H7 (cell line): Measurements from ENCODE around the gene MREG. TPM values are rescaled to one million over a fixed set of nuclear protein-coding genes. Genes with fewer than 3 reads are reported as not detected.
"Not testable (repeated sequence)": the region's sequence is repeated elsewhere in the genome, so short reads cannot be mapped to it uniquely, and the experiment has no call there.

Source experiments
- DNase-seq: peaks from one replicate; pipeline ENCODE4 v3.0.0; 2012
- H3K27me3 ChIP-seq: 2 replicates; pipeline ENCODE4 v1.6.0; 2011; ENCODE audit warnings: mild to moderate bottlenecking, low read length; ENCODE audit not compliant: control insufficient read depth, insufficient read depth
- H3K36me3 ChIP-seq: replicated peaks from 2 replicates; pipeline ENCODE4 v1.5.1; 2011; ENCODE audit warnings: low read length; ENCODE audit not compliant: control insufficient read depth, insufficient read depth
- H3K4me3 ChIP-seq: 2 replicates; pipeline ENCODE4 v1.5.1; 2011; ENCODE audit warnings: low read depth, mild to moderate bottlenecking, control low read depth, low read length, moderate library complexity; ENCODE audit not compliant: insufficient read depth
- total RNA-seq: library from RNA; depleted of rRNA; stranded (reverse); fragments of >200 nt; shearing (Covaris generic); gene quantifications from 2 replicates; pipeline ENCODE4 v1.2.3, GENCODE V29; 2014

MREG gene
- total RNA-seq, 1 experiment from 2014 or later, result 14.9 TPM

DNA sequence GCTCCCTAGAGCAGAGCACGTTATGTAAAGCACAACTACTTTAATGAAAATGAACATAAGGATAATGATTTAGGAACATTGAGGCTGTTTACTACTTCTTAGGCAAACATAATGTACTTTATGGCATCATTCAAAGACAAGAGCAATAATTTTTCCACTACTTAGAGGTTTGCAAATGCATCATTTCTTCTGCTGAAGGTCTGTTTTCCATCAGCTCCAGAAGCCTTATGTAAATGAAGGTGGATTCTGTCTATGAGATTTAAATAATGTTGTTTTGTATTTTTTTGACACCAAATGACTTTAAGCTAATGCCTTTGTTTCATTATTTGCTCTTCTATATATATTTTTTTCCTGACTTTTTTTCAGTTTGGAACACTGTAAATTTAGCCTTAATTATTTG, 28.1 kb downstream of the MREG start:
- no peak for DNase-seq
- Histone ChIP-seq H3K36me3 (0 out of 2 replicates have a peak, but pooled peaks cover 2% of the 10 kb centered on the region), H3K4me3 (no peak overlapping the region), H3K27me3 (no peaks in the 10 kb centered on the region)

- Histone ChIP-seq H3K4me3 (no peak overlapping the region), H3K27me3 (no peaks in the 10 kb centered on the region), H3K36me3 (0 out of 2 replicates have a peak, but pooled peaks cover 2% of the 10 kb centered on the region)
- DNase-seq, result no peak
Measured at GRCh38 chr2:215984661-215985060, 28.7 kb downstream of the MREG start.

- no peak for DNase-seq
- H3K27me3 ChIP-seq, result no peaks in the 10 kb centered on the region
- 0 out of 2 replicates have a peak, but pooled peaks cover 2% of the 10 kb centered on the region for H3K36me3 ChIP-seq
- H3K4me3 ChIP-seq, result no peak overlapping the region
Measured at GRCh38 chr2:215983581-215984351, 29.6 kb downstream of the MREG start.

- Histone ChIP-seq H3K27me3 (no peaks in the 10 kb centered on the region), H3K4me3 (no peak overlapping the region), H3K36me3 (0 out of 2 replicates have a peak, but pooled peaks cover 2% of the 10 kb centered on the region)
- DNase-seq, result no peak
Measured at GRCh38 chr2:215982465-215982875, 30.9 kb downstream of the MREG start.

DNA sequence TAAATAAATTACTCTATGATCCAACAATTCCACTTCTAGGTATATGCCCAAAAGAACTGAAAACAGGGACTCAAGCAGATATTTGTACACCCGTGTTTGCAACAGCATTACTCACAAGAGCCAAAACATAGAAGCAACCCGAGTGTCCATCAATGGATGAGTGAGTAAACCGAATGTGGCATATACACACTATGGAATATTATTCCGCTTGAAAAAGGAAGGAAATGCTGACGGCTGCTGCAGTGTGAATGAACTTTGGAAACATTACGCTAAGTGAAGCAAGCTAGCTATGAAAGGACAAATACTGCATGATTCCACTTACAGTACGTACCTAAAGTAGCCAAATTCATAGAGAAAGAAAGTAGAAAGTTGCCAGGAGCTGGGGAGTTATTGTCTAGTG, 32.2 kb downstream of the MREG start:
- Histone ChIP-seq H3K27me3 (no peaks in the 10 kb centered on the region), H3K36me3 (0 out of 2 replicates have a peak, but pooled peaks cover 1% of the 10 kb centered on the region), H3K4me3 (no peak overlapping the region)
- DNase-seq, result no peak

GRCh38 chr2:215979620-215980019, 33.7 kb downstream of the MREG start:
- H3K27me3 ChIP-seq, result no peaks in the 10 kb centered on the region
- no peak for DNase-seq
- H3K4me3 ChIP-seq, result no peak overlapping the region
- no peaks in the 10 kb centered on the region for H3K36me3 ChIP-seq

- no peak for DNase-seq
- no peak overlapping the region for H3K4me3 ChIP-seq
- H3K27me3 ChIP-seq, result no peaks in the 10 kb centered on the region
- no peaks in the 10 kb centered on the region; the same call in 1 of the 2 replicates for H3K36me3 ChIP-seq
Measured at GRCh38 chr2:215974700-215975429, 38.5 kb downstream of the MREG start.

DNA sequence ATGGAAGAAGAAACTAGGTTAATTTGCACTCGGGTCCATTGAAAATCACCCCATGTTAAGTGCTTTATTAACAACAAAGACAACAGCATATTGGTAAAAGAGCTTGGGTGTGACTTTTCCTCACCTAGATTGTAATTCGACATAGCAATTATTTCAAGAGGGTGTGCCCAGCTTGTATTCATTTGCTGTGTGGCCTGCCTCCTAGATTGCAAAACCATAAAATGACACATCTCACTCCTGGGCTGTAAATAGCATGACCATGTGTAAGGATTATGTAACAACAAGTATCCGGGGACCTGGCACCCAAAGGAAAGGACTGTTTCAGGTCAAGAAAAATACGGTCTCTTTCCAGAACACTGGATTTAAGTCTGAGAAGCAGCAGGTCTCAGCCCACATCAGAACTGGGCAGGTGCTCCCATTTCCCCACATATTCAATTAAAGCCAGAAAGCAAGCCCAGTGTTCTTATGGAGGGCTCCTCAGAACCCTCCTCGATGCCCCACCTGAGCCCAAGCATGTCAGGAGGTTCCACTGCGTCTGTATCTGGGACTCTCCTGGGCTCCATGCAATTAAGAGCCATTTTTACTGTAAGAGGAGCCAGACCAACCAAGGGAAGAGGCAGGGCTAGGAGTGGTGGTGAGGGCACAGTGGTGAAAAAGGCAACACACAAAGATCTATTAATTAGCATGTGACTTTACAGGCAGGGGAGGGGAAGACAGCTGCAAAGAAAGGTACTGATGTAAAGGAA, 39.2 kb downstream of the MREG start:
- Histone ChIP-seq H3K36me3 (no peaks in the 10 kb centered on the region; the same call in 1 of the 2 replicates), H3K27me3 (no peaks in the 10 kb centered on the region), H3K4me3 (no peak overlapping the region)
- DNase-seq, result peak; percentile 17

- no peaks in the 10 kb centered on the region for H3K27me3 ChIP-seq
- no peak for DNase-seq
- no peaks in the 10 kb centered on the region; the same call in 1 of the 2 replicates for H3K36me3 ChIP-seq
- no peak overlapping the region for H3K4me3 ChIP-seq
Measured at GRCh38 chr2:215973145-215973792, 40.1 kb downstream of the MREG start.

- Histone ChIP-seq H3K27me3 (no peaks in the 10 kb centered on the region), H3K4me3 (no peak overlapping the region), H3K36me3 (no peaks in the 10 kb centered on the region; the same call in none of the 2 replicates)
- DNase-seq, result no peak
Measured at GRCh38 chr2:215971671-215972070, 41.7 kb downstream of the MREG start.

GRCh38 chr2:215970894-215971293, 42.5 kb downstream of the MREG start:
- H3K4me3 ChIP-seq, H3K36me3 ChIP-seq, DNase-seq, H3K27me3 ChIP-seq: not testable (repeated sequence)

DNA sequence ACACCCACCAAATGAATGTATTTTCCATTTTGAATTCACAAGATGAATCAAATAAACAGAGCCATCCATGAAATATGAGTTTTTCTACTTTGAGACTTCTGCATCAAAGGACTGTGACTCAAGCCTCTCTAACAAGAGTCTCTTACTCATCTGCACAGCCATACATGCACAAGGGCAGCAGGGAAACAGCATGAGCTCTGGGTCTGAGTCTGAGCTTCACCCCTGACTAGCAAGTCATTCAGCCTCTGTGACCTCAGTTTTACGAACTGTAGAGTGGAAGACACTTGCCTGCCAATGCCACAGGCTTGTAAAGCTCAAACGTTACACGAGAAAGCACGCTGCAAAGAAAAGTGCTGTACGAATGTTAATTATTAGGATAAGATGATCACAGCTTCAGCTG, 42.9 kb downstream of the MREG start:
- no peaks in the 10 kb centered on the region; the same call in none of the 2 replicates for H3K36me3 ChIP-seq
- DNase-seq, result no peak
- no peaks in the 10 kb centered on the region for H3K27me3 ChIP-seq
- H3K4me3 ChIP-seq, result no peak overlapping the region

GRCh38 chr2:215969131-215969841, 44.1 kb downstream of the MREG start:
- Histone ChIP-seq H3K36me3 (no peaks in the 10 kb centered on the region; the same call in none of the 2 replicates), H3K4me3 (no peak overlapping the region), H3K27me3 (no peaks in the 10 kb centered on the region)
- no peak for DNase-seq
